Psoas muscle (tissue), 8 donors: ENCODE measurements around the gene SETD2. TPM values are rescaled to one million over a fixed set of nuclear protein-coding genes. Genes with fewer than 3 reads are reported as not detected.

Experiments used
- ATAC-seq, 4 donors: fragments of 200-7000 bp; cut with Tn5 transposase; one replicate each; pipeline ENCODE4 v1.9.1; 2020; ENCODE audit warnings: moderate library complexity in 3 of 4, mild to moderate bottlenecking in 2 of 4
- DNase-seq, 2 donors: peaks; one replicate each; pipeline ENCODE4 v3.0.0-alpha.2; 2020
- H3K27ac ChIP-seq: fragments of 200-600 bp; one replicate; pipeline ENCODE4 v1.8.0; 2022
- H3K27me3 ChIP-seq, 3 donors: fragments of 200-600 bp in 1 of 3; one replicate each; pipeline versions ENCODE4 v1.6.1 to v1.8.0; 2013 to 2022; ENCODE audit warnings: low read length in 2 of 3, mild to moderate bottlenecking in 2 of 3, moderate library complexity in 1 of 3; ENCODE audit not compliant: insufficient read depth in 3 of 3
- H3K36me3 ChIP-seq, 2 donors: fragments of 200-600 bp in 1 of 2; one replicate each; pipeline versions ENCODE4 v1.6.1 to v1.8.0; 2013 to 2022; ENCODE audit warnings: low read depth in 1 of 2, mild to moderate bottlenecking in 1 of 2, moderate library complexity in 1 of 2; ENCODE audit not compliant: insufficient read depth in 1 of 2
- H3K4me1 ChIP-seq: fragments of 200-600 bp; one replicate; pipeline ENCODE4 v1.8.0; 2022
- H3K4me3 ChIP-seq: fragments of 200-600 bp; one replicate; pipeline ENCODE4 v1.8.0; 2022; ENCODE audit warnings: mild to moderate bottlenecking
- H3K9me3 ChIP-seq: fragments of 200-600 bp; one replicate; pipeline ENCODE4 v1.8.0; 2022
- CTCF ChIP-seq: fragments of 200-600 bp; IDR thresholded peaks from one replicate; pipeline ENCODE4 v1.8.0; 2022; ENCODE audit warnings: antibody characterized with exemption
- WGBS, 3 donors: extraction: QIAGEN DNeasy Blood & Tissue Kit; methylation state at CpG; one replicate each; pipeline versions ENCODE4 v1.1.6 to v1.1.7; 2013; 5-methylcytosine and 5-hydroxymethylcytosine counted together
- intact Hi-C, 2 donors: fragments of 100-400 bp; cut with DNase I; formaldehyde crosslinking; loops; one replicate each; pipeline versions ENCODE4 v1.11.0 to v1.14.2; 2022
- polyA plus RNA-seq, 3 donors: library from polyadenylated mRNA; stranded (reverse); fragments of 200-250 nt; gene quantifications; one replicate each; pipeline ENCODE4 v1.2.3, GENCODE V29; 2013
- total RNA-seq, 4 donors: library from RNA; stranded (reverse); fragmentation: NEBNext Ultra II Directional in 2 of 4; extraction: Animal tissue kit (Norgen Biotek cat#: 25700) in 2 of 4; gene quantifications; one replicate each; pipeline versions ENCODE4 v1.2.1 to v1.2.4, GENCODE V29; 2021 to 2023
- donor health status: healthy with polysubstance abuse.
- donor health status: DM: no; HTN: no; CAD: no; lungs with moderate emphysema.
- donor health status: Bipolar disorder and iron deficiency.
- donor health status: healthy.
- donor health status: DM: yes; HTN: yes; CAD: no.
- donor health status: DM: no; HTN: no; CAD: no.
- donor health status: DM: no; HTN: no; CAD: no.
- donor health status: DM: yes; HTN: yes; CAD: no.

The SETD2 gene
- total and polyA plus RNA-seq, 7 donors, result 10.1 to 38.1 (median 33.7) TPM

GRCh38 chr3:47012342-47013230, 151.3 kb downstream of the SETD2 start:
- peak in 3 of 4 donors; percentile 15 to 31 (median 30) for ATAC-seq
- intact Hi-C loops, result no loop called here
- no peak for TF ChIP-seq CTCF
- H3K27ac ChIP-seq, result no peak overlapping the region
- no peaks in the 10 kb centered on the region for H3K9me3 ChIP-seq
- DNase-seq, result no peak
- WGBS, 3 donors, result 58 to 76% (median 58%) methylated on average over 10 of the region's 10 CpGs
- peaks cover 6 to 27% of the 10 kb centered on the region in 2 donors for H3K36me3 ChIP-seq
- no peak overlapping the region for H3K4me3 ChIP-seq
- H3K4me1 ChIP-seq, result peaks cover 24% of the 10 kb centered on the region
- H3K27me3 ChIP-seq, result no peaks in the 10 kb centered on the region

- intact Hi-C loops, result no loop called here
- Histone ChIP-seq H3K4me3 (no peak overlapping the region), H3K4me1 (peaks cover 21% of the 10 kb centered on the region), H3K36me3 (peaks cover 0 to 17% of the 10 kb centered on the region in 2 donors), H3K27me3 (no peaks in the 10 kb centered on the region), H3K27ac (peak overlapping the region; percentile 89), H3K9me3 (no peaks in the 10 kb centered on the region)
- ATAC-seq (no peak), DNase-seq (no peak)
- 74 to 80% (median 78%) methylated on average over 6 of the region's 6 CpGs for WGBS, 3 donors
- TF ChIP-seq CTCF, result no peak
Observed at GRCh38 chr3:47011371-47011770, 152.5 kb downstream of the SETD2 start.

GRCh38 chr3:47010910-47011309, 153.0 kb downstream of the SETD2 start:
- ATAC-seq (no peak), DNase-seq (no peak)
- Histone ChIP-seq H3K9me3 (no peaks in the 10 kb centered on the region), H3K4me1 (peaks cover 17% of the 10 kb centered on the region), H3K27me3 (no peaks in the 10 kb centered on the region), H3K36me3 (peaks cover 0 to 16% of the 10 kb centered on the region in 2 donors), H3K4me3 (no peak overlapping the region), H3K27ac (peak overlapping the region; percentile 89)
- no peak for TF ChIP-seq CTCF
- 67 to 83% (median 75%) methylated on average over 5 of the region's 5 CpGs for WGBS, 3 donors
- intact Hi-C loops, result no loop called here

GRCh38 chr3:47010111-47010712, 153.7 kb downstream of the SETD2 start:
- Histone ChIP-seq H3K36me3 (peaks cover 0 to 17% of the 10 kb centered on the region in 2 donors), H3K4me3 (peak overlapping the region; percentile 75), H3K27me3 (no peaks in the 10 kb centered on the region), H3K9me3 (no peaks in the 10 kb centered on the region), H3K27ac (peak overlapping the region; percentile 89), H3K4me1 (peaks cover 17% of the 10 kb centered on the region)
- TF ChIP-seq CTCF, result no peak
- WGBS, 3 donors, result 59 to 64% (median 61%) methylated on average over 23 of the region's 23 CpGs
- intact Hi-C loops, result no loop called here
- ATAC-seq (peak in 2 of 4 donors; percentile 0), DNase-seq (no peak)
